HEK293 (cell line): Measurements from ENCODE around the gene TMEM63A.

Source experiments
- ATF2 ChIP-seq: fragments of 450-650 bp; formaldehyde crosslinking; IDR thresholded peaks from 2 replicates; pipeline ENCODE4 v1.5.1; 2016; ENCODE audit warnings: missing biosample characterization, missing genetic modification characterization, low read depth
- CTCF ChIP-seq: fragments of 450-650 bp; formaldehyde crosslinking; IDR thresholded peaks from 2 replicates; pipeline ENCODE4 v1.5.1; 2016; ENCODE audit warnings: missing biosample characterization, missing genetic modification characterization
- KLF16 ChIP-seq: fragments of 450-650 bp; formaldehyde crosslinking; IDR thresholded peaks from 2 replicates; pipeline ENCODE4 v1.5.1; 2017; ENCODE audit warnings: missing biosample characterization, missing genetic modification characterization
- PRDM10 ChIP-seq: fragments of 450-650 bp; formaldehyde crosslinking; IDR thresholded peaks from 2 replicates; pipeline ENCODE4 v1.5.1; 2016; ENCODE audit warnings: missing biosample characterization, missing genetic modification characterization
- REST ChIP-seq: fragments of 450-650 bp; formaldehyde crosslinking; IDR thresholded peaks from 2 replicates; pipeline ENCODE4 v1.5.1; 2016; ENCODE audit warnings: missing biosample characterization, missing genetic modification characterization
- ZNF362 ChIP-seq: fragments of 450-650 bp; formaldehyde crosslinking; IDR thresholded peaks from 2 replicates; pipeline ENCODE4 v1.5.1; 2016; ENCODE audit warnings: missing biosample characterization, missing genetic modification characterization
- ZNF510 ChIP-seq: fragments of 450-650 bp; formaldehyde crosslinking; IDR thresholded peaks from 2 replicates; pipeline ENCODE4 v1.5.1; 2018; ENCODE audit warnings: mild to moderate bottlenecking, missing genetic modification characterization, missing biosample characterization; ENCODE audit not compliant: insufficient replicate concordance
- ZNF549 ChIP-seq: fragments of 450-650 bp; IDR thresholded peaks from 2 replicates; pipeline ENCODE4 v1.5.1; 2018; ENCODE audit warnings: missing biosample characterization, missing genetic modification characterization, mild to moderate bottlenecking, inconsistent platforms, moderate library complexity
- ZNF707 ChIP-seq: fragments of 450-650 bp; formaldehyde crosslinking; IDR thresholded peaks from 2 replicates; pipeline ENCODE4 v1.5.1; 2016; ENCODE audit warnings: missing biosample characterization, missing genetic modification characterization
- ZNF768 ChIP-seq: fragments of 450-650 bp; formaldehyde crosslinking; IDR thresholded peaks from 2 replicates; pipeline ENCODE4 v1.5.1; 2018; ENCODE audit warnings: missing biosample characterization, mild to moderate bottlenecking, missing genetic modification characterization
- ZNF785 ChIP-seq: fragments of 450-650 bp; formaldehyde crosslinking; IDR thresholded peaks from 2 replicates; pipeline ENCODE4 v1.5.1; 2016; ENCODE audit warnings: missing biosample characterization, missing genetic modification characterization

- no peak for TF ChIP-seq ZNF707 (tag by site-specific recombination)
- TF ChIP-seq REST (tag by site-specific recombination), result no peak
- no peak for TF ChIP-seq PRDM10 (tag by site-specific recombination)
- no peak for TF ChIP-seq ZNF768
- TF ChIP-seq ZNF362 (tag by site-specific recombination), result no peak
- TF ChIP-seq CTCF (tag by site-specific recombination), result no peak
- no peak for TF ChIP-seq ATF2 (tag by site-specific recombination)
- no peak for TF ChIP-seq ZNF510
- TF ChIP-seq ZNF785 (tag by site-specific recombination), result no peak
- TF ChIP-seq ZNF549 (tag by site-specific recombination), result no peak
- TF ChIP-seq KLF16 (tag by site-specific recombination), result no peak
These were observed 23.0 kb downstream of the TMEM63A start for GRCh38 chr1:225859151-225859550.
